ENCODE data around the gene ZNF217.
"Not testable (repeated sequence)": the region's sequence is repeated elsewhere in the genome, so short reads cannot be mapped to it uniquely, and the experiment has no call there.

Gene ZNF217

DNA sequence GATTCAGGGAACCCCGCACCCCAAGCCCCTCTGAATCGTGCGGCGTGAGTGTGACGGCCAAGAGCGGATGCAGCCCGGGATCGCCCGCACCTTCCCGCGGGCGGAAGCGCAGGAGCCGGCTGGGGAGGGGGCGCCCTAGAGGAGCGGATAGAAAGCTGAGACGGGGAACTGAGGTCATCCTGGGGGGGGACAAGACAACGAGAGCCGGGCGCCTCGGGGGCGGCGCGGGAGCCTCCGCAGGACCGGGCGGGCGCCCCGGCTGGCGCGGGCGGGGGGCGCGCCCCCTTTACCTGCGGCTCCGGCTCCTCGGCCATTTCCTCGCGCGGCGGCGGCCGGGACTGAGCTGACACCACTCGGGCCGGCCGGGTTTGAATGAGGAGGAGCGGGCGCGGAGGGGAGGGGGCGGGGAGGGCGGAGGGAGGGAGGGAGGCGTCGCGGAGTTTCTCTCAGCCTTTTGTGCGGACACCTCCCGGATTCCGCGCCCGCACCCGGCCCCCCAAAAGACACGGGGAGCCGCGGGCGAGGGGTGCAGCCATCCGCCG, at the start of gene ZNF217:
Gene ZNF217, minus strand, starts transcription at position 374 of the 542 bp plus-strand sequence. CDS start 11,013 bp downstream, outside the sequence.
- not testable (repeated sequence) for H3K9me3 Mint-ChIP-seq, H3K27me3 Mint-ChIP-seq, H3K36me3 Mint-ChIP-seq
- ATAC-seq (ENCODE audit: low read depth) (peak; percentile 33), DNase-seq (ENCODE audit: low spot score in 2 of 2) (peak; percentile 54 to 69)
- H3K4me3 Mint-ChIP-seq: peak within 1 kb of the TSS; percentile 94
- peaks cover 21% of the 10 kb centered on the region for H3K4me1 Mint-ChIP-seq
- H3K27ac Mint-ChIP-seq: peak within 1 kb of the TSS; percentile 94

- Mint-ChIP-seq H3K9me3 (no peaks in the 10 kb centered on the region), H3K4me3 (peak overlapping the region; percentile 71), H3K27ac (peak overlapping the region; percentile 90), H3K27me3 (no peaks in the 10 kb centered on the region), H3K36me3 (no peaks in the 10 kb centered on the region), H3K4me1 (peaks cover 18% of the 10 kb centered on the region)
- peak in 1 of 2 donors; percentile 49 for DNase-seq (ENCODE audit: low spot score in 2 of 2)
- peak; percentile 96 for ATAC-seq (ENCODE audit: low read depth)
Observed at GRCh38 chr20:53643031-53643832, 49.6 kb upstream of the ZNF217 start.

GRCh38 chr20:53642196-53643030, 48.8 kb upstream of the ZNF217 start:
- Mint-ChIP-seq H3K27ac (peak overlapping the region; percentile 90), H3K27me3 (no peaks in the 10 kb centered on the region), H3K9me3 (no peaks in the 10 kb centered on the region), H3K4me3 (peak overlapping the region; percentile 71), H3K4me1 (peaks cover 21% of the 10 kb centered on the region), H3K36me3 (no peaks in the 10 kb centered on the region)
- DNase-seq (ENCODE audit: low spot score in 2 of 2): no peak
- ATAC-seq (ENCODE audit: low read depth): peak; percentile 57

DNA sequence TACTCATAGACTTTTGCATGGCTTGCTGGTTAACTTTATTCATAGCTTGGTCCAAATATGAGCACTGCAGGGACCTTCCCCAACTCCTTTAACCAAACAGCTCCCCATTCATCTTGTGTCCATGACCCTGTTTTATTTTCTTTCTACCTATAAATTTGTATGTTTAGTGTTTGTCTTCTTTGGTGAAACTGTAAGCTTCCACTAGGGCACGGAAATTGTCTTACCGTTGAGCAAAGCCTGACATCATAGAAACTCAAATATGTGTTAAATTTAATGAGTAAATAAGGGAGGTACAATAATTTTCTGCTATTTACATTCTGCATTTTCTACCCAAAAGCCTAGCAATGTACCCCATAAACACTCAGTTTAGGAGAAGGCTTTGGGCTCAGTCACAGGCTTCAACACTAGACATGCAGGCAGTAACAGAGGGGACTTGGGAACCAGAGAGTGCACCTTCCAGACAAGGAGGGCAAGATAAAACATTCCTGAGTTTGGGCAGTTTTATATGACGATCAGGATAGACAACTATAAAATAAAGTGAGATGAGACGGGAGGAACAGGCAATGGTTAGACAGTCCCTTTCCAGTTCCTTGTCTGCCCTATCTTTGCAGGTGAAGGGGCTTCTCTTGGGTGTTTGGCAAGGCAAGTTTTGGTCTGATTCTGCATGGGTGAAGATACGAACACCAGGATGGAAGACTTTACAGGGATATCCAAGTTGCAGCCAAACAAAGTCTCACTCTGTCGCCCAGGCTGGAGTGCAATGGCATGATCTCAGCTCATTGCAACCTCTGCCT, 46.2 kb upstream of the ZNF217 start:
- H3K9me3 Mint-ChIP-seq: no peaks in the 10 kb centered on the region
- H3K4me3 Mint-ChIP-seq: no peak overlapping the region
- no peaks in the 10 kb centered on the region for H3K36me3 Mint-ChIP-seq
- no peak for DNase-seq (ENCODE audit: low spot score in 2 of 2)
- no peaks in the 10 kb centered on the region for H3K27me3 Mint-ChIP-seq
- peak overlapping the region; percentile 49 for H3K27ac Mint-ChIP-seq
- ATAC-seq (ENCODE audit: low read depth): no peak
- H3K4me1 Mint-ChIP-seq: peaks cover 37% of the 10 kb centered on the region

DNA sequence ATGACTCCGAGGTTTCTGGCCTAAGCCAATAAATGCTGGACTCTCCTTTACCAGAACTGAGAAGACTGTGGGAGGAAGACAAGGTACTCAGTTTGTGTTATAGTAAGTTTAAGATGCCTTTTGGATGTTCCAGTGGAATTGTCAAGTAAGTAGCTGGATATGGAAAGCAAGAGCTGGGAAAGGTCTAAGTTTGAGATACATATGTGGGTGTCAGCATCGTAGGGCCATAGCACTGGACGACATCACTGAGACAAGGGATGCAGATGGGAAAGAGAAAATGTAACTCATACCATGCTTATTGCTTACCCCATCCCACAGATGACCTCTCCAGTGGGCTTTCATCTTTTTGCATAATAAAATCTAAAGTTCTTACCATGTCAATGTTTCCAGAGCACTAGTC, 45.5 kb upstream of the ZNF217 start:
- Mint-ChIP-seq H3K27me3 (no peaks in the 10 kb centered on the region), H3K9me3 (no peaks in the 10 kb centered on the region), H3K36me3 (no peaks in the 10 kb centered on the region), H3K27ac (peak overlapping the region; percentile 49), H3K4me3 (no peak overlapping the region), H3K4me1 (peaks cover 38% of the 10 kb centered on the region)
- no peak for ATAC-seq (ENCODE audit: low read depth)
- DNase-seq (ENCODE audit: low spot score in 2 of 2): no peak

DNA sequence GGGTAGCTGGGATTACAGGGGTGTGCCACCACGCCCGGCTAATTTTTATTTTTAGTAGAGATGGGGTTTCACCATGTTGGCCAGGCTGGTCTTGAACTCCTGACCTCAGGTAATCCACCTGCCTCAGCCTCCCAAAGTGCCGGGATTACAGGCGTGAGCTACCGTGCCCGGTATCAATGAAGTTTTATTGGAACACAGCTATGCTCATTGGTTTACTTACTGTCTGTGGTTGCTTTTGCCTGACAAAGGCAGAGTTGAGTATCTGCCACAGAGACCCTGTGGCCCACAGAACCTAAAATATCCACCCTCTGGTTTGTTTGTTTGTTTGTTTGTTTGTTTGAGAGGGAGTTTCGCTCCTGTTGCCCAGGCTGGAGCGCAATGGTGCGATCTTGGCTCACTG, 43.7 kb upstream of the ZNF217 start:
- peaks cover 29% of the 10 kb centered on the region for H3K4me1 Mint-ChIP-seq
- H3K27ac Mint-ChIP-seq: peak overlapping the region; percentile 72
- H3K4me3 Mint-ChIP-seq; H3K27me3 Mint-ChIP-seq; ATAC-seq (ENCODE audit: low read depth); DNase-seq (ENCODE audit: low spot score in 2 of 2); H3K36me3 Mint-ChIP-seq; H3K9me3 Mint-ChIP-seq: not testable (repeated sequence)

DNA sequence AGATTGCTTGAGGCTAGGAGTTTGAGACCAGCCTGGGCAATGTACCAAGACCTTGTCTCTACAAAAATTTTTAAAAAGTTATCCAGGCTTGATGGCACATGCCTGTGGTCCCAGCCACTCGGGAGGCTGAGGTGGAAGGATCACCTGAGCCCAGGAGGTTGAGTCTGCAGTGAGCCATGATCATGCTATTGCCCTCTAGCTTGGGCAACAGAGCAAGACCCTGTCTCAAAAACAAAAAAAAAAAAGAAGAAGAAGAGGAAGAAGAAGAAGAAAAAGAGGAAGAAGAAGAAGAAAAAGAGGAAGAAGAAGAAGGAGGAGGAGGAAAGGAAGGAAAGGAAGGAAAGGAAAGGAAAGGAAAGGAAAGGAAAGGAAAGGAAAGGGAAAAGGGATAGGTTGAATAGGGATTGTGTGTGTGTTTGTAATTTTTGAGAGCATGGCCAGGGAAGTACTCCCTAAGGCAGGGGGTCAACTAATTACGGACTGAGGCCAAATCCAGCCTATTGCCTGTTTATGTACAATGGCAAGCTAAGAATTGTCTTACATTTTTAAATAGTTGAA, 43.0 kb upstream of the ZNF217 start:
- peaks cover 25% of the 10 kb centered on the region for H3K4me1 Mint-ChIP-seq
- peak; percentile 55 for ATAC-seq (ENCODE audit: low read depth)
- no peaks in the 10 kb centered on the region for H3K9me3 Mint-ChIP-seq
- peak overlapping the region; percentile 72 for H3K27ac Mint-ChIP-seq
- no peaks in the 10 kb centered on the region for H3K27me3 Mint-ChIP-seq
- no peak overlapping the region for H3K4me3 Mint-ChIP-seq
- no peak for DNase-seq (ENCODE audit: low spot score in 2 of 2)
- H3K36me3 Mint-ChIP-seq: no peaks in the 10 kb centered on the region

GRCh38 chr20:53635221-53635620, 41.6 kb upstream of the ZNF217 start:
- H3K27ac Mint-ChIP-seq: peak overlapping the region; percentile 51
- H3K9me3 Mint-ChIP-seq: no peaks in the 10 kb centered on the region
- no peak for DNase-seq (ENCODE audit: low spot score in 2 of 2)
- H3K4me3 Mint-ChIP-seq: no peak overlapping the region
- H3K36me3 Mint-ChIP-seq: no peaks in the 10 kb centered on the region
- H3K27me3 Mint-ChIP-seq: no peaks in the 10 kb centered on the region
- no peak for ATAC-seq (ENCODE audit: low read depth)
- peaks cover 23% of the 10 kb centered on the region for H3K4me1 Mint-ChIP-seq

DNA sequence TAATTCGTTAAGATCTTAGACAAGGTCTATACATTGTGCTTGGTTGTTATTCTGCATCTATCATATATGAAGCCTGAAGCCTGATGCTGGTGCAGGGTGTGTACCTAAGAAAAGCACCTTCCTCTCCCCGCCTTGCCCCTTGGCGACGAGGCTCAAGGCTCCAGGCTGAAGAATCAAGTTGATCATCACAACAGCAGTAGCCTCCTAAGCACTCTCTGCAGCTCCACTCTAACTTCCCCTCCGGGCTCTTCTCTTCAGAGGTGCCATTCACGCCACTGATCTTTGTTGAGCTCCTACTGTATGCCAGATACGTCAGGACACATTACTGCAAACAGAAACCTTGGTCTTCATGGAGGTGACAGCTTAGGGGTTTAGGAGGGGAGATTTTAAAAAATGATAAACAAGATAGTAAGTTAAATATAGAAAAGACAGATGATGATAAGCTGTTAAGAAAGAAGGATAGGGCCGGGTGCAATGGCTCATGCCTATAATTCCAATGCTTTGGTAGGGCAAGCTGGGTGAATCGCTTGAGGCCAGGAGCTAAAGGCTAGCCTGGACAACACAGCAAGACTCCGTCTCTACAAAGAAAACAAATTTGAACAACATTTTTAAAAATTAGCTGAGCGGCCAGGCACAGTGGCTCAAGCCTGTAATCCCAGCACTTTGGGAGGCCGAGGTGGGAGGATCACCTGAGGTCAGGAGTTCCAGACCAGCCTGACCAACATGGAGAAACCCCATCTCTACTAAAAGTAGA, 38.4 kb upstream of the ZNF217 start:
- Mint-ChIP-seq H3K27ac (no peak overlapping the region), H3K27me3 (no peaks in the 10 kb centered on the region), H3K9me3 (no peaks in the 10 kb centered on the region), H3K4me1 (peaks cover 24% of the 10 kb centered on the region), H3K4me3 (no peak overlapping the region), H3K36me3 (no peaks in the 10 kb centered on the region)
- DNase-seq (ENCODE audit: low spot score in 2 of 2): no peak
- no peak for ATAC-seq (ENCODE audit: low read depth)

- DNase-seq (ENCODE audit: low spot score in 2 of 2) (no peak), ATAC-seq (ENCODE audit: low read depth) (no peak)
- no peaks in the 10 kb centered on the region for H3K36me3 Mint-ChIP-seq
- H3K9me3 Mint-ChIP-seq: no peaks in the 10 kb centered on the region
- H3K27me3 Mint-ChIP-seq: no peaks in the 10 kb centered on the region
- H3K4me3 Mint-ChIP-seq: no peak overlapping the region
- no peak overlapping the region for H3K27ac Mint-ChIP-seq
- peaks cover 7% of the 10 kb centered on the region for H3K4me1 Mint-ChIP-seq
Observed at GRCh38 chr20:53629436-53629835, 35.8 kb upstream of the ZNF217 start.

DNA sequence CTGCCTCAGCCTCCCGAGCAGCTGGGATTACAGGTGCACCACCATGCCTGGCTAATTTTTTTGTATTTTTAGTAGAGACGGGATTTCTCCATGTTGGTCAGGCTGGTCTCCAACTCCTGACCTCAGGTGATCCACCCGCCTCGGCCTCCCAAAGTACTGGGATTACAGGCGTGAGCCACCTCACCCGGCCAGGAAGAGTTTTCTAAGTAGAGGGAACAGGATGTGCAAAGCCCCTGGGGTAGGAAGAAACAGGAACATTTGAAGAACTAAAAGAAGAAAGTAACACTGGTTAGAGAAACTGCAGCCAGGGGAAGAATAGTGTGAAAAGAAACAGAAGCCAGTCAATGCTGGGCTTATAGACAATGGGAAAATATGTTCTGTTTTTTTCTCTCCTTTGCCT, 35.1 kb upstream of the ZNF217 start:
- H3K4me1 Mint-ChIP-seq; H3K27ac Mint-ChIP-seq; H3K36me3 Mint-ChIP-seq; H3K9me3 Mint-ChIP-seq; ATAC-seq (ENCODE audit: low read depth); DNase-seq (ENCODE audit: low spot score in 2 of 2); H3K4me3 Mint-ChIP-seq; H3K27me3 Mint-ChIP-seq: not testable (repeated sequence)

GRCh38 chr20:53628076-53628475, 34.4 kb upstream of the ZNF217 start:
- Mint-ChIP-seq H3K27ac (no peak overlapping the region), H3K4me3 (no peak overlapping the region), H3K27me3 (no peaks in the 10 kb centered on the region), H3K36me3 (no peaks in the 10 kb centered on the region), H3K9me3 (no peaks in the 10 kb centered on the region), H3K4me1 (peaks cover 12% of the 10 kb centered on the region)
- DNase-seq (ENCODE audit: low spot score in 2 of 2) (no peak), ATAC-seq (ENCODE audit: low read depth) (no peak)

DNA sequence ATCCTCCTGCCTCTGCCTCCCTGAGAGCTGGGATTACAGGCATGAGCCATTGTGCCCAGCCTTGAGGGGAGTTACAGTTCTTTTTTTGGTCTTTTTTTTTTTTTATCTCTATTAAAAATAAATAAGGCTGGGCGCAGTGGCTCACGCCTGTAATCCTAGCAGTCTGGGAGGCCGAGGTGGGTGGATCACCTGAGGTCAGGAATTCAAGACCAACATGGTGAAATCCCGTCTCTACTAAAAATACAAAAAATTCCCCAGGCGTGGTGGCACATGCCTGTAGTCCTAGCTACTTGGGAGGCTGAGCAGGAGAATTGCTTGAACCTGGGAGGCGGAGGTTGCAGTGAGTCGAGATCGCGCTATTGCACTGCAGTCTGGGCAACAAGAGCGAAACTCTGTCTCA, 33.4 kb upstream of the ZNF217 start:
- H3K9me3 Mint-ChIP-seq: not testable (repeated sequence)

More for the DNA sequence above, 33.4 kb upstream of the ZNF217 start:
- not testable (repeated sequence) for ATAC-seq (ENCODE audit: low read depth); H3K36me3 Mint-ChIP-seq; H3K4me3 Mint-ChIP-seq; H3K27me3 Mint-ChIP-seq; H3K27ac Mint-ChIP-seq; DNase-seq (ENCODE audit: low spot score in 2 of 2)
- H3K4me1 Mint-ChIP-seq: peaks cover 16% of the 10 kb centered on the region
